ENCODE data around the gene SEMA4B. TPM values are rescaled to one million over a fixed set of nuclear protein-coding genes. Genes with fewer than 3 reads are reported as not detected.
"Not testable (repeated sequence)": the region's sequence is repeated elsewhere in the genome, so short reads cannot be mapped to it uniquely, and the experiment has no call there.

Gene SEMA4B
- total and polyA plus RNA-seq, 10 donors = 16.4 to 90.0 (median 74.0) TPM

DNA sequence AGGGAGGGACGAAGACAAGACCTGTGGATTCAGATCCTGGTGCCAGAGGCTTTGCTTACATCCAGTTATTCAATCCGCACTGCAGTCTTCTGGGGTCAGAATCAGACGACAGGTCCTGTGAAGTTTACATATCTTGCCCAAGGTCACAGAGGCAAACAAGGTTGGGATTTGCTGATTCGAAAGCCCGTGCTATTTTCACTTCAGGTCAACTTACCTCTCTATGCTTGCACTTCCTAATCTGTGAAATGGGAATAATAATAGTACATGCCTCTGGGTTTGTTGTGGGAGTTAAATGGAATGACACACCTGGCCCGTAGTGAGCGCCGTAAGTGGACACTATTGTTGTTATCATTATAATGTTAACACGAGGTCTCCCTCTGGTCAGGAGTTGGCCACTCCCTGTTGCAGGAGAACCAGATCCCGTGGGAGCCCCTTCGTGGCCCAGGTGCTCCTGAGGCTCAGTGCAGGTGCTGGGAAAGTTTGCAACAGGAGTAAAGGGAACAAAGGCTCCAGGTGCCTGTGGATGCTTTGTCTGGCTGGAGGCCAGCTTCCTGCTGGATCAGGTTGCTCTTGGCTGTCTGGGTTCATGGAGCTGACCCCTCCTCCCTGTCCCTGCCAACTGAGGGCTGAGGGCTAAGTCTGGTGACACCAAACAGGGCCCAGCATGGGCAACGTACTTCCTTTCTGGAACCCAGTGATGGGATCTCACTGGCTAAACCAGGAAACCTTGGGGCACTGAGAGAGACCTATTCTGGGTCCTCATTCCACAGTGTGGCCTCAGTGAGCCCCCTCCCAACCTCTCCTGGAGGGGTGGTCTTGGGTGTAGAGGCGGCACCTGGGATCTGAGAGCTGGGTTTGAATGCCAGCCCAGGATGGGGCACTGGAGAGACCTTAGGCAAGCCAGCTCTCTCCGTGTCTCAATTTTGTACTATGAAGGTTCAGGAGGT lies 40.1 kb upstream of the SEMA4B start:
- Histone ChIP-seq H3K27me3 (replicated peaks in 1 of 7) (no peaks in the 10 kb centered on the region), H3K9me3 (no peaks in the 10 kb centered on the region), H3K36me3 (no peaks in the 10 kb centered on the region), H3K4me1 (peaks cover 15 to 63% (median 42%) of the 10 kb centered on the region in 6 donors), H3K4me3 (no peak overlapping the region), H3K27ac (peak overlapping the region in 3 of 8 donors; percentile 13 to 41 (median 40))
- WGBS, 5 donors = 82 to 93% (median 90%) methylated on average over 14 of the region's 14 CpGs
- TF ChIP-seq POLR2AphosphoS5 (IDR thresholded peaks at IDR 0.05) (no peak), POLR2A (IDR thresholded peaks at IDR 0.05) (no peak)
- TF ChIP-seq, protein P1, sequence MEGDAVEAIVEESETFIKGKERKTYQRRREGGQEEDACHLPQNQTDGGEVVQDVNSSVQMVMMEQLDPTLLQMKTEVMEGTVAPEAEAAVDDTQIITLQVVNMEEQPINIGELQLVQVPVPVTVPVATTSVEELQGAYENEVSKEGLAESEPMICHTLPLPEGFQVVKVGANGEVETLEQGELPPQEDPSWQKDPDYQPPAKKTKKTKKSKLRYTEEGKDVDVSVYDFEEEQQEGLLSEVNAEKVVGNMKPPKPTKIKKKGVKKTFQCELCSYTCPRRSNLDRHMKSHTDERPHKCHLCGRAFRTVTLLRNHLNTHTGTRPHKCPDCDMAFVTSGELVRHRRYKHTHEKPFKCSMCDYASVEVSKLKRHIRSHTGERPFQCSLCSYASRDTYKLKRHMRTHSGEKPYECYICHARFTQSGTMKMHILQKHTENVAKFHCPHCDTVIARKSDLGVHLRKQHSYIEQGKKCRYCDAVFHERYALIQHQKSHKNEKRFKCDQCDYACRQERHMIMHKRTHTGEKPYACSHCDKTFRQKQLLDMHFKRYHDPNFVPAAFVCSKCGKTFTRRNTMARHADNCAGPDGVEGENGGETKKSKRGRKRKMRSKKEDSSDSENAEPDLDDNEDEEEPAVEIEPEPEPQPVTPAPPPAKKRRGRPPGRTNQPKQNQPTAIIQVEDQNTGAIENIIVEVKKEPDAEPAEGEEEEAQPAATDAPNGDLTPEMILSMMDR (IDR thresholded peaks at IDR 0.05 in 8 of 11, conservative IDR thresholded peaks at IDR 0.05 in 3 of 11) = no peak
- DNase-seq = no peak
- intact Hi-C loops (cut with DNase I; ENCODE audit: low total_unique reads) = no loop called here

- no peaks in the 10 kb centered on the region for H3K36me3 ChIP-seq
- H3K4me3 ChIP-seq = no peak overlapping the region
- no peaks in the 10 kb centered on the region for H3K9me3 ChIP-seq
- WGBS, 5 donors = 45 to 67% (median 53%) methylated on average over 4 of the region's 4 CpGs
- H3K4me1 ChIP-seq = peaks cover 15 to 64% (median 42%) of the 10 kb centered on the region in 6 donors
- no peak for TF ChIP-seq POLR2AphosphoS5 (IDR thresholded peaks at IDR 0.05)
- TF ChIP-seq, protein P1 (IDR thresholded peaks at IDR 0.05 in 8 of 11, conservative IDR thresholded peaks at IDR 0.05 in 3 of 11) = peak in 1 of 11 experiments; percentile 14
- DNase-seq = no peak
- no peaks in the 10 kb centered on the region for H3K27me3 ChIP-seq (replicated peaks in 1 of 7)
- peak overlapping the region in 3 of 8 donors; percentile 13 to 41 (median 40) for H3K27ac ChIP-seq
- intact Hi-C loops (cut with DNase I; ENCODE audit: low total_unique reads) = no loop called here
Measured at GRCh38 chr15:90161950-90162361, 39.2 kb upstream of the SEMA4B start.

- DNase-seq = no peak
- intact Hi-C loops (cut with DNase I; ENCODE audit: low total_unique reads) = no loop called here
- 74 to 82% (median 78%) methylated on average over 9 of the region's 9 CpGs for WGBS, 5 donors
- Histone ChIP-seq H3K36me3 (no peaks in the 10 kb centered on the region), H3K4me1 (peaks cover 14 to 64% (median 42%) of the 10 kb centered on the region in 6 donors), H3K9me3 (no peaks in the 10 kb centered on the region), H3K27me3 (replicated peaks in 1 of 7) (no peaks in the 10 kb centered on the region), H3K27ac (no peak overlapping the region), H3K4me3 (no peak overlapping the region)
- TF ChIP-seq POLR2A (IDR thresholded peaks at IDR 0.05) (no peak), POLR2AphosphoS5 (IDR thresholded peaks at IDR 0.05) (no peak)
- TF ChIP-seq, protein P1 (IDR thresholded peaks at IDR 0.05 in 8 of 11, conservative IDR thresholded peaks at IDR 0.05 in 3 of 11) = no peak
Measured at GRCh38 chr15:90162956-90163355, 38.2 kb upstream of the SEMA4B start.

GRCh38 chr15:90164239-90164638 lies 36.9 kb upstream of the SEMA4B start:
- WGBS, 5 donors = 95 to 98% (median 96%) methylated on average over 3 of the region's 3 CpGs

More at GRCh38 chr15:90164239-90164638, 36.9 kb upstream of the SEMA4B start:
- H3K4me3 ChIP-seq; H3K27ac ChIP-seq; intact Hi-C loops (cut with DNase I; ENCODE audit: low total_unique reads); H3K27me3 ChIP-seq (replicated peaks in 1 of 7); H3K9me3 ChIP-seq; DNase-seq; H3K36me3 ChIP-seq: not testable (repeated sequence)
- H3K4me1 ChIP-seq = peaks cover 3 to 58% (median 34%) of the 10 kb centered on the region in 6 donors
